Erythroblast (primary cell): ENCODE measurements around the gene TDP1.

Source experiments
- GATA1 ChIP-seq: IDR thresholded peaks from 2 replicates; pipeline ENCODE4 v1.6.1; 2011; ENCODE audit warnings: low read depth, mild to moderate bottlenecking, control low read depth, low read length, moderate library complexity
- POLR2A ChIP-seq: IDR thresholded peaks from 2 replicates; pipeline ENCODE4 v1.6.1; 2011; ENCODE audit warnings: mild to moderate bottlenecking, low read length

GRCh38 chr14:90060965-90061684 lies 105.4 kb downstream of the TDP1 start:
- TF ChIP-seq POLR2A = no peak
- no peak for TF ChIP-seq GATA1
